Stimulated activated CD4-positive, alpha-beta T cell treated with anti-CD3 and anti-CD28 coated beads, Interleukin-1b, Interleukin-23, amount 100 ng/mL, for 24 hours (primary cell): Measurements from ENCODE around the gene NDUFAF8.
A peak's percentile ranks its signal among the peaks of the same experiment; 100 is the strongest.

Experiments
- DNase-seq, 4 experiments: peaks; one replicate each; pipeline ENCODE4 v3.0.0-alpha.2; 2020; ENCODE audit warnings: low read depth in 4 of 4, low spot score in 1 of 4

NDUFAF8 gene, protein sequence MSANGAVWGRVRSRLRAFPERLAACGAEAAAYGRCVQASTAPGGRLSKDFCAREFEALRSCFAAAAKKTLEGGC

GRCh38 chr17:81238815-81239713, at the start of gene NDUFAF8, which contains the start of gene TEPSIN:
NDUFAF8 (plus strand) TSS chr17:81239318; CDS start chr17:81239364, 46 bp downstream.
TEPSIN (minus strand) TSS chr17:81239055; CDS start chr17:81239033, 22 bp downstream.
- DNase-seq = peak; percentile 76 to 92 (median 84)

DNA sequence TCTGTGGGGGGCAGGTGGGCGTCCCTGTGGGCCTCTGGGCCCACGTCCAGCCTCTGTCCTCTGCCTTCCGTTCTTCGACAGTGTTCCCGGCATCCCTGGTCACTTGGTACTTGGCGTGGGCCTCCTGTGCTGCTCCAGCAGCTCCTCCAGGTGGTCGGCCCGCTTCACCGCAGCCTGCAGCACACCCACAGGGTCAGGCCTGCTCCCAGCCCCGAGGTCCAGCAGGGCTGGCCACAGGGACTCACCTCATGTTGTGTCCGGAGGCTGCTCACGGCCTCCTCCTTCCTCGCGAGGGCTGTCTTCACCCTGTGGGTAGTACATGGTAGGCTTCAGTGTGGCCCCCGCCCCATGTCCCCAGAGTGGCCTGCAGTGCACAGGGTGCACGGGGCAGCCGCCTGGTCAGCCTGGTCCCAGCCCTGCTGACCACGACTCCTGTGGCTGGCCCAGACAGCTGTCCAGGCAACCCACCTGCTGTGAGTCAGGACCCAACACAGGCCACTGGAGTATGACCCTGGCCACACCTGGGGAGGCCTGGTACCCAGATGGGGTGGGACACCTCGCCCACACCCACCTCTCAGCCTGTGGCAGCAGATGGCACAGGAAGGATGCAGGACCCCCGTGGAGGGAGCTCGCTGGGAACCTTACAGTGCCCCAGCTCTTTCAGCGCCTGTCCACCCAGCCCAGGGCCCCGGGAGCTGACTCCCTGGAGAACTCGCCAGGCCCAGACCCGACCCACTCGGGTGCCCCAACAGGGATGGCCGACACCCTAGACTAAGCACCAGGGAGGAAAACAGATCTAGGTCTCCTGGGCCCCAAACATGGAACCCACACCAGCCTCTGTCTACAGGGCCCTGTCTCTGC, 49.2 kb upstream of the NDUFAF8 start:
- DNase-seq = no peak

DNA sequence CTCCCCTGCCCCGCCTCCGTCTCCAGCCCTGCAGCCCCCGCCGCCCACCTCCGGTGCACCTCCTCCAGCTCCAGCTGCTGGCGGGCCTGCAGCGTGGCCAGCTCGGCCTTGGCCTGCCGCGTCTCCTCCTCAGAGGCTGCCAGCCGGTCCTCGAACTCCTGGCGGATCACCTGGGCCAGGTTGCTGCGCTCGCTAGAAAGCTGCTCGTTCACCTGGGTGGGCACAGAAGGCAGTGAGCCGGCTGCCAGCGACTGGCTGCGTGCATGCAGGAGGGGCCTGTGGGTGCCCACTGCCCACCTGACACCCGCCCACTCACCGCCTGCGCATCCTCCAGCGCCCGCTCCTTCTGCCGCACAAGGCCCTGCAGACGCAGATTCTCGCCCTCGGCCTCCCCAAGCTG, 48.5 kb upstream of the NDUFAF8 start:
- DNase-seq = no peak

DNA sequence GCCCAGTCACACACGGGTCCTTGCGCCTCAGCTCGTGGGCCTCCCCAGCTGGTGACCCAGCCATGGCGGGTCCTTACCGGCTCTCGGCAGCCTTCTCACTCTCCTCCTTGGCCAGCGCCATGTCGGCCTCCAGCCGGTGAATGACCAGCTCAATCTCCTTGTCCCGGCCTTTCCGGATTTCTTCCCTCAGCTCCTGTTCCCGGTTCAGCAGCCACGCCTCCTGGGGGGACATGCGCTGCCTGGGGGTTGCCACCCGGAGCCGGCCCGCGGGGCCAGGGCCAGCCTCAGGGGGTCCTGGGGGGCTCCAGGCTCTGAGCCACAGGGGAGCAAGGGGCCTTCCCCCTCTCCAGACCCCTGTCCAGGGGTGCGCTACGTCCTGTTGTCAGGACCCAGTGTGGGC, 48.0 kb upstream of the NDUFAF8 start:
- DNase-seq = no peak

- no peak for DNase-seq
These were observed 47.5 kb upstream of the NDUFAF8 start for GRCh38 chr17:81191646-81192045.

GRCh38 chr17:81192386-81193050, 46.6 kb upstream of the NDUFAF8 start:
- DNase-seq = no peak

DNA sequence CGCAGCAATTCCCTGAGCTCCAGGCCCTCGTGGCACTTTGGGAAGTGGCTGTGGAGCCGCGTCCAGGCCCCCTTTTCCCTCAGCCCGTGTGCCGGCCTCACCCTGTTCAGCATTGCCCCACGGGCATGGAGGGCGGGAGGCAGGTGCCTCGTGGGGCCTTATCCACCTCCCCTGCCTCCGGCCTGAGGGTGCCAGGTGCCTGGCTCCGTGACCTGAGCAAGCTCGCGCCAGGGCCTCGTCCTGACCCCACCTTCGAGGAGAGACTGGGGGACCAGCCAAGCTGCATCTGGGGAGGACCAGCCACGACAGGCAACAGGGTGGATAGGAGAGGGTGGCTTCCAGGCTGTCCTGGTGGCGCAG, 46.1 kb upstream of the NDUFAF8 start:
- DNase-seq = no peak

GRCh38 chr17:81193470-81194224, 45.5 kb upstream of the NDUFAF8 start:
- no peak for DNase-seq

- DNase-seq = no peak
These were observed 44.8 kb upstream of the NDUFAF8 start for GRCh38 chr17:81194225-81194760.

GRCh38 chr17:81194941-81195901, 43.9 kb upstream of the NDUFAF8 start:
- DNase-seq = no peak

- DNase-seq = no peak
These were observed 43.1 kb upstream of the NDUFAF8 start for GRCh38 chr17:81195941-81196495.

- DNase-seq = no peak
These were observed 42.4 kb upstream of the NDUFAF8 start for GRCh38 chr17:81196505-81197408.

DNA sequence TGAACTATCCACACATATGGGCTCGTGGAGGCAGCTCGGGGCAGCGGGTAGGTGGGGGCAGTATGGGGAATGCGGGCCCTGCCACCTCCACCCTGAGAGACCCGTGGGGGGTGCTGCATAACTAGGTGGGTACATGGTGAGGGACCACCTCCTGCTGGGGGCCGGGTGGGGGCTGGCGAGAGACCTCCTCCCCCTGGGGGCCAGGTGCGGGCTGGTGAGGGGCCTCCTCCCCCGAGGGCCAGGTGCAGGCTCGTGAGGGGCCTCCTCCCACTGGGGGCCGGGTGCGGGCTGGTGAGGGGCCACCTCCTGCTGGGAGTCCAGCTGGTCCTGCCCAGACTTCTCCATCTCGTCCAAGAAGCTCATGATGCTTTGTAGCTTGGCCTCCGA, 41.7 kb upstream of the NDUFAF8 start:
- no peak for DNase-seq

GRCh38 chr17:81197831-81198490, 41.2 kb upstream of the NDUFAF8 start:
- DNase-seq = no peak

- DNase-seq = no peak
These were observed 40.2 kb upstream of the NDUFAF8 start for GRCh38 chr17:81198826-81199481.

GRCh38 chr17:81199482-81199830, 39.7 kb upstream of the NDUFAF8 start:
- DNase-seq = no peak

DNA sequence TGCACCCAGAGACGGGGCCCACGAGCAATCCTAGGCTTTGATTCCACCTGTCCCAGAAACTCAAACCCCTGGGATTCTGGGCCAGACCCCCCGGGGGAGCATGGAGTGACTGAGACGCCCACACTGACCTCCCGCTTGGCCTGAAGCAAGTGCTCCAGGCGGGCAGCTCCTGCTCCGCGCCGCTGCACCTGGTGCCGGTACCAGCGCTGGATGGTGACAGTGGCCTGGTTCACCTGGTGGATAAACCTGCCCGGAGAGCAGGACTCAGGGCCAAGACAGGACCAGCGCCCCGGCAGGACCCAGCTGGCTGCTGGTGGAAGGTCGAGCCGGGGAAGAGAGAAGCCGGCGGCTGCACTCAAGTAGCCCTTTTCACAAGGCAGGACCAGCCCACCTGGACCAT, 38.9 kb upstream of the NDUFAF8 start:
- no peak for DNase-seq
